K562 (cell line): ENCODE data around the gene NMBR. TPM values are rescaled to one million over a fixed set of nuclear protein-coding genes. Genes with fewer than 3 reads are reported as not detected.

ENCODE experiments used
- ATAC-seq: fragments of 200-7000 bp; cut with Tn5 transposase; 3 replicates; pipeline ENCODE4 v1.9.1; 2020; ENCODE audit warnings: moderate library complexity
- BruUV-seq: library from RNA; stranded (reverse); fragments of 400-500 nt; replicated peaks from 2 replicates; lab custom pipeline; 2021; lab: Mats Ljungman, UMichigan
- CTCF ChIA-PET: fragments of 300-600 bp; formaldehyde crosslinking; extraction: SDS; loops from one replicate; lab custom pipeline; 2021; ENCODE audit warnings: low intra/inter-chr PET ratio; lab: Yijun Ruan, JAX
- POLR2A ChIA-PET: fragments of 300-600, 350-650 bp; sonication (Branson Sonifier 250); formaldehyde crosslinking; extraction: SDS; loops from one replicate; lab custom pipeline; 2021; ENCODE audit warnings: antibody characterized with exemption, inconsistent platforms; lab: Yijun Ruan, JAX
- DNase-seq, 4 experiments: peaks; one replicate each; pipeline versions ENCODE4 v3.0.0 to v3.0.0-alpha.2; 2011 to 2018; ENCODE audit warnings: low spot score in 3 of 4, mixed read lengths in 3 of 4; ENCODE audit errors: extremely low read depth in 1 of 4
- FAIRE-seq: peaks from 2 replicates; lab custom pipeline; 2011; peaks lifted over from hg19 to GRCh38; lab: Jason Lieb, UNC
- H2AFZ ChIP-seq: 2 replicates; pipeline ENCODE4 v1.6.0; 2011; ENCODE audit warnings: low read depth, low read length, control low read depth, inconsistent platforms
- H3K27ac ChIP-seq: fragments of 200-600 bp; 3 replicates; pipeline ENCODE4 v1.8.0; 2011; ENCODE audit warnings: low read depth, mild to moderate bottlenecking, control low read depth, inconsistent platforms, low read length, moderate library complexity, mixed read lengths; ENCODE audit errors: extremely low read depth
- H3K27me3 ChIP-seq, 2 experiments: fragments of 300-600 bp in 1 of 2; 2 replicates in 1 of 2; 3 replicates in 1 of 2; pipeline versions ENCODE4 v1.6.0 to v1.8.0; 2011; ENCODE audit warnings: inconsistent platforms in 2 of 2, low read length in 2 of 2, mild to moderate bottlenecking in 1 of 2, mixed read lengths in 1 of 2, moderate library complexity in 1 of 2; ENCODE audit not compliant: control insufficient read depth in 2 of 2, insufficient read depth in 2 of 2
- H3K36me3 ChIP-seq: fragments of 300-600 bp; 3 replicates; pipeline ENCODE4 v1.8.0; 2011; ENCODE audit warnings: mild to moderate bottlenecking, low read length, inconsistent platforms; ENCODE audit not compliant: control insufficient read depth, insufficient read depth
- H3K4me1 ChIP-seq, 2 experiments: fragments of 200-600 bp in 1 of 2; replicated peaks in 1 of 2; 2 replicates in 1 of 2; 3 replicates in 1 of 2; pipeline versions ENCODE4 v1.5.1 to v1.8.0; 2011; ENCODE audit warnings: inconsistent platforms in 2 of 2, low read length in 2 of 2, mild to moderate bottlenecking in 1 of 2, mixed read lengths in 1 of 2, moderate library complexity in 1 of 2; ENCODE audit not compliant: control insufficient read depth in 2 of 2, insufficient read depth in 2 of 2
- H3K4me2 ChIP-seq: 2 replicates; pipeline ENCODE4 v1.6.1; 2011; ENCODE audit warnings: low read length, control low read depth, inconsistent platforms, mixed read lengths; ENCODE audit not compliant: insufficient read depth
- H3K4me3 ChIP-seq: fragments of 200-600 bp; sonication (generic), shearing (Covaris generic); 2 replicates; pipeline ENCODE4 v1.5.1; 2016; ENCODE audit warnings: control low read depth, inconsistent platforms
- H3K79me2 ChIP-seq: fragments of 200-600 bp; 3 replicates; pipeline ENCODE4 v1.8.0; 2011; ENCODE audit warnings: low read length, inconsistent platforms; ENCODE audit not compliant: control insufficient read depth, insufficient read depth
- H3K9ac ChIP-seq, 2 experiments: 2 replicates each; pipeline versions ENCODE4 v1.6.0 to v1.6.1; 2011; ENCODE audit warnings: low read depth in 2 of 2, low read length in 2 of 2, control low read depth in 1 of 2, inconsistent platforms in 1 of 2, mild to moderate bottlenecking in 1 of 2, mixed read lengths in 1 of 2; ENCODE audit not compliant: insufficient read depth in 1 of 2
- H3K9me1 ChIP-seq: one replicate; pipeline ENCODE4 v1.6.0; 2011; ENCODE audit warnings: inconsistent platforms, mild to moderate bottlenecking, low read length, moderate library complexity; ENCODE audit not compliant: control insufficient read depth, insufficient read depth
- H3K9me3 ChIP-seq: replicated peaks from 2 replicates; pipeline ENCODE4 v1.5.1; 2011; ENCODE audit warnings: low read depth, low read length, inconsistent platforms; ENCODE audit not compliant: control insufficient read depth, insufficient read depth
- H4K20me1 ChIP-seq: replicated peaks from 2 replicates; pipeline ENCODE4 v1.6.1; 2011; ENCODE audit warnings: low read length, inconsistent platforms, mixed read lengths; ENCODE audit not compliant: control insufficient read depth, insufficient read depth
- CHAMP1 ChIP-seq: fragments of 450-650 bp; IDR thresholded peaks from 2 replicates; pipeline ENCODE4 v1.6.1; 2016; ENCODE audit warnings: mild to moderate bottlenecking
- IRF2 ChIP-seq: sonication (generic); formaldehyde crosslinking; IDR thresholded peaks from 2 replicates; pipeline ENCODE4 v1.8.1; 2022; ENCODE audit warnings: mild to moderate bottlenecking, missing genetic modification reagents
- MCM3 ChIP-seq: fragments of 450-650 bp; IDR thresholded peaks from 2 replicates; pipeline ENCODE4 v1.6.1; 2016
- STAG1 ChIP-seq: sonication (generic); formaldehyde crosslinking; IDR thresholded peaks from 2 replicates; pipeline ENCODE4 v1.5.0; 2020; ENCODE audit warnings: missing genetic modification reagents, borderline replicate concordance
- WGBS: fragments of 100-300 bp; shearing (Covaris generic); methylation state at CpG from one replicate; pipeline ENCODE4 v1.1.6; 2016; ENCODE audit warnings: low coverage, mixed read lengths; ENCODE audit not compliant: insufficient coverage; ENCODE audit errors: missing lambda C conversion rate; 5-methylcytosine and 5-hydroxymethylcytosine counted together
- in situ Hi-C: fragments of 300-500 bp; cut with MboI; formaldehyde crosslinking; loops from 4 replicates; pipeline ENCODE4 v1.15.0; 2018; ENCODE audit warnings: inconsistent platforms, mixed read lengths
- intact Hi-C: fragments of 100-400 bp; cut with micrococcal nuclease; formaldehyde crosslinking; loops from 2 replicates; pipeline ENCODE4 v1.14.2; 2022
- polyA plus RNA-seq, 8 experiments: library from polyadenylated mRNA; depleted of rRNA in 4 of 8; stranded (reverse) in 5 of 8; unstranded in 3 of 8; fragments of >200 nt; fragmentation: Nextera tagmentation in 2 of 8; fragmentation: Illumina TruSeq in 1 of 8; extraction: Ambion mirVana in 2 of 8; extraction: Trizol in 1 of 8; gene quantifications; 2 replicates each; pipeline versions ENCODE4 v1.2.1 to v1.2.3, GENCODE V29; 2011 to 2014; ENCODE audit warnings: inconsistent platforms in 1 of 8, missing spikeins in 1 of 8
- total RNA-seq, 7 experiments: library from RNA; depleted of rRNA in 6 of 7; stranded (reverse); fragments of >200 nt in 6 of 7; fragmentation: Illumina TruSeq in 2 of 7; extraction: Trizol in 2 of 7; gene quantifications; 2 replicates each; pipeline versions ENCODE4 v1.2.1 to v1.2.3, GENCODE V29; 2011 to 2021; ENCODE audit warnings: low replicate concordance in 1 of 7
- TF ChIP-seq, protein P1 (sequence below): fragments of 450-650 bp; IDR thresholded peaks from 2 replicates; pipeline ENCODE4 v1.7.0; 2016; ENCODE audit warnings: borderline replicate concordance
- TF ChIP-seq, protein P2 (sequence below), 2 experiments: fragments of 250-450 bp in 1 of 2; fragments of 450-650 bp in 1 of 2; sonication (Bioruptor Pico) in 1 of 2; IDR thresholded peaks; 2 replicates each; pipeline versions ENCODE4 v1.6.1 to v1.8.0; 2016 to 2021; ENCODE audit warnings: mild to moderate bottlenecking in 2 of 2, moderate library complexity in 2 of 2, missing compliant biosample characterization in 1 of 2, missing genetic modification characterization in 1 of 2

Gene NMBR
- total and polyA plus RNA-seq, 9 of the 15 experiments (the other 6 are each of a cell fraction or from before 2014, with no cell fraction given), result not detected

DNA sequence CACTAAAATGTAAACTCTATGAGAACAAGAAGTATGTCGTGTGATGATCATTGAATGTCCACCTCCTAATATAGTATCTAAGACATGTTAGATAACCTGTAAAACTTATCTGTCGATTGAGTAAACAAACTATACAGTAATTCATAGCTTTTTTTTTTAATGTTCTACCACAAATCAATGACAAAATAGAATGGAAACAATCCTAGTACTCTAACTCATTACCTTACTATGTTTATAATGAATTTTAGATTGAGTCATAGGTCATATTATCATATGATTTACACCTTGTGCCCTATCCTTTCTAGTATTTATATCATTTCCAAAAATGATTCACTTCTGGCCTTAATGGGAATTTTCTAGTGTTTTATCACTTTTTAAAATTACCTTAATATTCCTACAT, 6.3 kb upstream of the NMBR start:
- no peak for DNase-seq
- no peak overlapping the region for H2AFZ ChIP-seq
- H3K9me3 ChIP-seq, result no peaks in the 10 kb centered on the region
- 55% methylated on average over 2 of the region's 2 CpGs for WGBS
- BruUV-seq, result no TSS peak
- peaks cover 92% of the 10 kb centered on the region for H3K79me2 ChIP-seq
- peaks cover 7% of the 10 kb centered on the region; the same call in 1 of the 3 replicates for H3K36me3 ChIP-seq
- no peak overlapping the region for H3K4me2 ChIP-seq
- no peak overlapping the region for H3K27ac ChIP-seq
- ChIA-PET CTCF (no interaction called here), POLR2A (no interaction called here)
- H3K27me3 ChIP-seq, result no peaks in the 10 kb centered on the region
- FAIRE-seq, result no peak
- ATAC-seq, result no peak
- intact Hi-C loops (no loop called here), in situ Hi-C loops (no loop called here)
- H3K9ac ChIP-seq, result no peak overlapping the region
- H4K20me1 ChIP-seq, result no peaks in the 10 kb centered on the region; the same call in 1 of the 2 replicates
- no peaks in the 10 kb centered on the region for H3K9me1 ChIP-seq
- no peak overlapping the region for H3K4me3 ChIP-seq
- peaks cover 0 to 3% of the 10 kb centered on the region in 2 experiments; a peak in 2 of 5 replicates for H3K4me1 ChIP-seq
- TF ChIP-seq MCM3 (no peak), STAG1 (CRISPR knock-in tag) (no peak), CHAMP1 (no peak), IRF2 (no peak)
- TF ChIP-seq, protein P1, sequence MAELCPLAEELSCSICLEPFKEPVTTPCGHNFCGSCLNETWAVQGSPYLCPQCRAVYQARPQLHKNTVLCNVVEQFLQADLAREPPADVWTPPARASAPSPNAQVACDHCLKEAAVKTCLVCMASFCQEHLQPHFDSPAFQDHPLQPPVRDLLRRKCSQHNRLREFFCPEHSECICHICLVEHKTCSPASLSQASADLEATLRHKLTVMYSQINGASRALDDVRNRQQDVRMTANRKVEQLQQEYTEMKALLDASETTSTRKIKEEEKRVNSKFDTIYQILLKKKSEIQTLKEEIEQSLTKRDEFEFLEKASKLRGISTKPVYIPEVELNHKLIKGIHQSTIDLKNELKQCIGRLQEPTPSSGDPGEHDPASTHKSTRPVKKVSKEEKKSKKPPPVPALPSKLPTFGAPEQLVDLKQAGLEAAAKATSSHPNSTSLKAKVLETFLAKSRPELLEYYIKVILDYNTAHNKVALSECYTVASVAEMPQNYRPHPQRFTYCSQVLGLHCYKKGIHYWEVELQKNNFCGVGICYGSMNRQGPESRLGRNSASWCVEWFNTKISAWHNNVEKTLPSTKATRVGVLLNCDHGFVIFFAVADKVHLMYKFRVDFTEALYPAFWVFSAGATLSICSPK, result no peak
- TF ChIP-seq, protein P2, sequence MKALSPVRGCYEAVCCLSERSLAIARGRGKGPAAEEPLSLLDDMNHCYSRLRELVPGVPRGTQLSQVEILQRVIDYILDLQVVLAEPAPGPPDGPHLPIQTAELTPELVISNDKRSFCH (CRISPR knock-in tag; IDR thresholded peaks at IDR 0.05), result no peak
- TF ChIP-seq, protein P2 (tag; IDR thresholded peaks at IDR 0.05), result no peak
